Esophagus muscularis mucosa (tissue), 4 donors: ENCODE results near the gene ZNF17. TPM values are rescaled to one million over a fixed set of nuclear protein-coding genes. Genes with fewer than 3 reads are reported as not detected.
"Not testable (repeated sequence)": the region's sequence is repeated elsewhere in the genome, so short reads cannot be mapped to it uniquely, and the experiment has no call there.

ENCODE experiments used
- DNase-seq: peaks from one replicate; pipeline ENCODE4 v3.0.0-alpha.2; 2017; ENCODE audit errors: extremely low spot score
- H3K27ac ChIP-seq, 4 donors: fragments of 200-600 bp; sonication (generic); replicated peaks in 1 of 4; 1 replicate in 3 of 4; 2 replicates in 1 of 4; pipeline ENCODE4 v1.5.1; 2016 to 2019; ENCODE audit warnings: mild to moderate bottlenecking in 1 of 4
- H3K27me3 ChIP-seq, 4 donors: fragments of 200-600 bp; sonication (generic); one replicate each; pipeline versions ENCODE4 v1.5.1 to v1.6.0; 2016 to 2019
- H3K36me3 ChIP-seq, 4 donors: fragments of 200-600 bp; sonication (generic); one replicate each; pipeline ENCODE4 v1.5.1; 2016 to 2019
- H3K4me1 ChIP-seq, 4 donors: fragments of 200-600 bp; sonication (generic); one replicate each; pipeline ENCODE4 v1.5.1; 2016 to 2019
- H3K4me3 ChIP-seq, 4 donors: fragments of 200-600 bp; sonication (generic); 1 replicate in 2 of 4; 2 replicates in 2 of 4; pipeline ENCODE4 v1.5.1; 2016 to 2019; ENCODE audit warnings: mild to moderate bottlenecking in 4 of 4, moderate library complexity in 1 of 4
- H3K9me3 ChIP-seq, 4 donors: fragments of 200-600 bp; sonication (generic); 1 replicate in 3 of 4; 2 replicates in 1 of 4; pipeline ENCODE4 v1.5.1; 2016 to 2019
- CTCF ChIP-seq, 3 experiments: fragments of 200-600 bp in 2 of 3; fragments of 450-650 bp in 1 of 3; sonication (generic) in 2 of 3; IDR thresholded peaks; one replicate each; pipeline ENCODE4 v1.5.1; 2017 to 2019; ENCODE audit warnings: antibody characterized with exemption in 3 of 3, mild to moderate bottlenecking in 2 of 3, moderate library complexity in 1 of 3
- EP300 ChIP-seq: sonication (generic); formaldehyde crosslinking; IDR thresholded peaks from one replicate; pipeline ENCODE4 v1.6.1; 2017; ENCODE audit warnings: antibody characterized with exemption
- POLR2A ChIP-seq: fragments of 450-650 bp; IDR thresholded peaks from one replicate; pipeline ENCODE4 v1.6.1; 2017; ENCODE audit warnings: antibody characterized with exemption, moderate library complexity, mild to moderate bottlenecking, low read depth
- POLR2AphosphoS5 ChIP-seq, 2 donors: sonication (generic); formaldehyde crosslinking; IDR thresholded peaks; one replicate each; pipeline ENCODE4 v1.6.1; 2017; ENCODE audit warnings: antibody characterized with exemption in 2 of 2
- WGBS: methylation state at CpG from one replicate; pipeline ENCODE4 v1.1.5; 2018; 5-methylcytosine and 5-hydroxymethylcytosine counted together
- intact Hi-C: fragments of 100-400 bp; cut with DNase I; formaldehyde crosslinking; loops from one replicate; pipeline ENCODE4 v1.15.1; 2023
- total RNA-seq, 4 donors: library from RNA; depleted of rRNA; stranded (reverse); fragments of >200 nt; gene quantifications; one replicate each; pipeline versions ENCODE4 v1.1.0 to v1.2.1, GENCODE V29; 2016

The ZNF17 gene
- total RNA-seq, 4 donors from 2014 or later: 6.1 to 9.6 (median 8.8) TPM

- no peak overlapping the region for H3K4me3 ChIP-seq
- no peaks in the 10 kb centered on the region for H3K9me3 ChIP-seq
- no peak overlapping the region for H3K27ac ChIP-seq
- H3K27me3 ChIP-seq: no peaks in the 10 kb centered on the region
- DNase-seq: no peak
- peaks cover 14 to 24% (median 18%) of the 10 kb centered on the region in 4 donors for H3K4me1 ChIP-seq
- 95% methylated on average over 2 of the region's 2 CpGs for WGBS
- TF ChIP-seq POLR2AphosphoS5 (IDR thresholded peaks at IDR 0.05) (no peak), POLR2A (no peak), EP300 (no peak), CTCF (IDR thresholded peaks at IDR 0.05) (no peak)
- intact Hi-C loops: no loop called here
- H3K36me3 ChIP-seq: peaks cover 2 to 19% (median 7%) of the 10 kb centered on the region in 4 donors
Observed at GRCh38 chr19:57366776-57367175, 44.2 kb upstream of the ZNF17 start.

- Histone ChIP-seq H3K9me3 (peaks cover 0 to 26% (median 22%) of the 10 kb centered on the region in 4 donors), H3K27me3 (no peaks in the 10 kb centered on the region), H3K4me1 (no peaks in the 10 kb centered on the region), H3K27ac (no peak overlapping the region), H3K4me3 (no peak overlapping the region), H3K36me3 (peaks cover 15 to 73% (median 65%) of the 10 kb centered on the region in 4 donors)
- intact Hi-C loops: no loop called here
- DNase-seq: no peak
- TF ChIP-seq CTCF (IDR thresholded peaks at IDR 0.05) (no peak), POLR2AphosphoS5 (IDR thresholded peaks at IDR 0.05) (no peak), POLR2A (no peak), EP300 (no peak)
- WGBS: 95% methylated on average over 6 of the region's 6 CpGs
Observed at GRCh38 chr19:57374179-57374578, 36.8 kb upstream of the ZNF17 start.

GRCh38 chr19:57374647-57375046 is 36.3 kb upstream of the ZNF17 start:
- peaks cover 15 to 73% (median 65%) of the 10 kb centered on the region in 4 donors for H3K36me3 ChIP-seq
- H3K9me3 ChIP-seq: peaks cover 0 to 27% (median 22%) of the 10 kb centered on the region in 4 donors
- H3K4me3 ChIP-seq, DNase-seq, intact Hi-C loops, H3K27ac ChIP-seq, H3K27me3 ChIP-seq, H3K4me1 ChIP-seq: not testable (repeated sequence)
- 100% methylated on average over 2 of the region's 2 CpGs for WGBS

GRCh38 chr19:57376151-57376550 is 34.8 kb upstream of the ZNF17 start:
- peaks cover 15 to 71% (median 62%) of the 10 kb centered on the region in 4 donors for H3K36me3 ChIP-seq
- no peaks in the 10 kb centered on the region for H3K4me1 ChIP-seq
- intact Hi-C loops: no loop called here
- DNase-seq: no peak
- H3K4me3 ChIP-seq: no peak overlapping the region
- peaks cover 0 to 27% (median 22%) of the 10 kb centered on the region in 4 donors for H3K9me3 ChIP-seq
- 97% methylated on average over 6 of the region's 6 CpGs for WGBS
- TF ChIP-seq EP300 (no peak), CTCF (IDR thresholded peaks at IDR 0.05) (no peak), POLR2A (no peak), POLR2AphosphoS5 (IDR thresholded peaks at IDR 0.05) (no peak)
- H3K27me3 ChIP-seq: no peaks in the 10 kb centered on the region
- no peak overlapping the region for H3K27ac ChIP-seq

- 97% methylated on average over 3 of the region's 3 CpGs for WGBS
- Histone ChIP-seq H3K27ac (no peak overlapping the region), H3K4me1 (no peaks in the 10 kb centered on the region), H3K27me3 (no peaks in the 10 kb centered on the region), H3K4me3 (no peak overlapping the region), H3K36me3 (peaks cover 8 to 58% (median 47%) of the 10 kb centered on the region in 4 donors), H3K9me3 (peaks cover 0 to 27% (median 22%) of the 10 kb centered on the region in 4 donors)
- no peak for DNase-seq
- intact Hi-C loops: no loop called here
- TF ChIP-seq POLR2AphosphoS5 (IDR thresholded peaks at IDR 0.05) (no peak), POLR2A (no peak), EP300 (no peak), CTCF (IDR thresholded peaks at IDR 0.05) (no peak)
Observed at GRCh38 chr19:57377498-57378146, 33.3 kb upstream of the ZNF17 start.
